Karpas-422 (cell line): ENCODE measurements around the gene GCSAM. TPM values are rescaled to one million over a fixed set of nuclear protein-coding genes. Genes with fewer than 3 reads are reported as not detected.
A peak's percentile ranks its signal among the peaks of the same experiment; 100 is the strongest.

Experiments used
- DNase-seq: peaks from one replicate; pipeline ENCODE4 v3.0.0-alpha.2; 2015
- H2AFZ ChIP-seq: fragments of 200-600 bp; sonication (generic); 2 replicates; pipeline ENCODE4 v1.6.1; 2014; ENCODE audit warnings: antibody characterized with exemption, low read length, mixed read lengths
- H3K27ac ChIP-seq: fragments of 200-600 bp; sonication (generic); 2 replicates; pipeline ENCODE4 v1.5.1; 2014; ENCODE audit warnings: mild to moderate bottlenecking, low read length, moderate library complexity
- H3K27me3 ChIP-seq: fragments of 200-600 bp; sonication (generic); 2 replicates; pipeline ENCODE4 v1.6.1; 2014; ENCODE audit warnings: low read length, mixed read lengths
- H3K36me3 ChIP-seq: fragments of 200-600 bp; sonication (generic); 2 replicates; pipeline ENCODE4 v1.6.1; 2014; ENCODE audit warnings: low read length, mixed read lengths; ENCODE audit not compliant: insufficient read depth
- H3K4me1 ChIP-seq: fragments of 200-600 bp; sonication (generic); 2 replicates; pipeline ENCODE4 v1.6.1; 2014; ENCODE audit warnings: mild to moderate bottlenecking, low read length, mixed read lengths
- H3K4me2 ChIP-seq: fragments of 200-600 bp; sonication (generic); 2 replicates; pipeline ENCODE4 v1.6.1; 2014; ENCODE audit warnings: low read length, low read depth, mild to moderate bottlenecking; ENCODE audit not compliant: poor library complexity, severe bottlenecking
- H3K4me3 ChIP-seq: fragments of 200-600 bp; sonication (generic); 2 replicates; pipeline ENCODE4 v1.5.1; 2014; ENCODE audit warnings: mild to moderate bottlenecking, antibody characterized with exemption, low read length, mixed read lengths
- H3K79me2 ChIP-seq: fragments of 200-600 bp; sonication (generic); 2 replicates; pipeline ENCODE4 v1.6.1; 2014; ENCODE audit warnings: mild to moderate bottlenecking, low read length, mixed read lengths
- H3K9ac ChIP-seq: fragments of 200-600 bp; sonication (generic); 2 replicates; pipeline ENCODE4 v1.6.0; 2014; ENCODE audit warnings: low read length
- H3K9me2 ChIP-seq: fragments of 200-600 bp; sonication (generic), shearing (Covaris generic); replicated peaks from 2 replicates; pipeline ENCODE4 v1.6.0; 2014; ENCODE audit warnings: mild to moderate bottlenecking, low read length, moderate library complexity; ENCODE audit not compliant: insufficient read depth
- H3K9me3 ChIP-seq: fragments of 300-700, 200-600 bp; sonication (generic); 2 replicates; pipeline ENCODE4 v1.6.1; 2014; ENCODE audit warnings: low read length, mixed read lengths
- H4K20me1 ChIP-seq: fragments of 200-600 bp; sonication (generic); 2 replicates; pipeline ENCODE4 v1.6.1; 2014; ENCODE audit warnings: mild to moderate bottlenecking, antibody characterized with exemption, low read length, low read depth; ENCODE audit not compliant: insufficient read depth
- total RNA-seq: library from RNA; depleted of rRNA; stranded (reverse); fragments of >200 nt; shearing (Covaris generic); gene quantifications from 2 replicates; pipeline ENCODE4 v1.2.3, GENCODE V29; 2014; ENCODE audit warnings: low replicate concordance

The GCSAM gene
- total RNA-seq, 1 experiment from 2014 or later, result 130 TPM

DNA sequence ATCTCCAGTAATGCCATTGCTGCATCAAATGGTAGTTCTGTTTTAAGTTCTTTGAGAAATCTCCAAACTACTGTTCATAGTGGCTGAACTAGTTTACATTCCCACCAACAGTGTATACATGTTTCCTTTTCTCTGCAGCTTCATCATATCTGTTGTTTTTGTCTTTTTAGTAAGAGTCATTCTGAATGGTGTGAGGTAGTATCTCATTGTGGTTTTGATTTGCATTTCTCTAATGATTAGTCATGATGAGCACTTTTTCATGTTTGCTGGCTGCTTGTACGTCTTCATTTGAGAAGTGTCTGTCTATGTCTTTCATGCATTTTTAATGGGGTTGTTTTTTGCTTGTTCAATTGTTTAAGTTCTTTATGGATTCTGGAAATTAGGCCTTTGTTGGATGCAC is 10.2 kb upstream of the GCSAM start:
- DNase-seq, result no peak
- H3K27ac ChIP-seq, result no peak overlapping the region
- H3K9me3 ChIP-seq, result peaks cover 14% of the 10 kb centered on the region; the same call in 1 of the 2 replicates
- no peaks in the 10 kb centered on the region for H3K79me2 ChIP-seq
- H2AFZ ChIP-seq, result no peak overlapping the region
- H3K9me2 ChIP-seq, result no peaks in the 10 kb centered on the region
- no peak overlapping the region for H3K9ac ChIP-seq
- H3K4me1 ChIP-seq, result peaks cover 5% of the 10 kb centered on the region
- H3K27me3 ChIP-seq, result no peaks in the 10 kb centered on the region
- H3K4me3 ChIP-seq, result no peak overlapping the region
- no peaks in the 10 kb centered on the region for H4K20me1 ChIP-seq
- H3K4me2 ChIP-seq, result no peak overlapping the region
- no peaks in the 10 kb centered on the region for H3K36me3 ChIP-seq

DNA sequence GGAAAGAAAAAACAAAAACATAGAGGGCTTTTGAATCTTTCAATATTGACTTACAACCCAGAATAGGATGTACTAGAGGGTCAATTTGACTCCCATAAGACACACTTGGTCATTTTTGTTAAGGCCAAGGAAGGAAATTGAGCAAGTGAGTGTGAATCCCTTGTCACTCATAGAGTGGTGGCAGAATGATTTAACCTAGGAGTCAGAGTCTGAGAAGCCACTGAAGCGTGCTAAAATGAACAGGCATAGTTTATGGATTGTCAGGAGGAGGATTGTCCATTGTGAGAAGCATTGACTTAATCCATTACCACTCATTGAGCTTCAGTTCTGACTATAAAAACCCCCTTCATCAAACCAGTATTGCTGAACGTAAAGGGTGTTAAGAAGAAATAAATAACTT is 8.2 kb upstream of the GCSAM start:
- DNase-seq, result no peak
- Histone ChIP-seq H2AFZ (no peak overlapping the region), H3K4me2 (no peak overlapping the region), H3K9ac (no peak overlapping the region), H3K9me2 (no peaks in the 10 kb centered on the region), H3K27ac (no peak overlapping the region), H3K9me3 (peaks cover 3% of the 10 kb centered on the region; the same call in 1 of the 2 replicates), H3K4me1 (peaks cover 24% of the 10 kb centered on the region), H3K4me3 (no peak overlapping the region), H3K79me2 (no peaks in the 10 kb centered on the region), H3K27me3 (no peaks in the 10 kb centered on the region), H4K20me1 (no peaks in the 10 kb centered on the region), H3K36me3 (no peaks in the 10 kb centered on the region)

DNA sequence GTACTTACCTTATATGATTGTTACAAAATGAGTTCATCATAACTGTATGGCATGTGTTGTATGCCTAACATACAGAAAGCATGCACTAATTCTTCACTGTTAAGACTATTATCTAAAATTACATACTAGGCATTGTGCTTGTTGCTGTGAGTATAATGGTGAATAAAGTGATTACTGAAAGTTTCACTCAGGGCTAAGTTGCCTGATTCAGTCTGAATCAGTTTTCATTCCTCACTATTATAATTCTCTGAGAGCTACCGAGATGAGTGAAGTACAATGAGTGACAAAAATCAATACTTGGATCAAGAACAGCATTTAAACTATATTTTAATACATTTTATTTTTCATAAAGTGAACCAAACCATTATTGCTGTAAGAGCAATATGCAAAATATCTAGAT is 7.5 kb upstream of the GCSAM start:
- Histone ChIP-seq H3K36me3 (no peaks in the 10 kb centered on the region), H3K4me2 (no peak overlapping the region), H3K27ac (no peak overlapping the region), H3K9me3 (peaks cover 3% of the 10 kb centered on the region; the same call in 1 of the 2 replicates), H3K4me1 (peaks cover 31% of the 10 kb centered on the region), H2AFZ (no peak overlapping the region), H3K79me2 (no peaks in the 10 kb centered on the region), H3K4me3 (no peak overlapping the region), H4K20me1 (no peaks in the 10 kb centered on the region), H3K9ac (no peak overlapping the region), H3K9me2 (no peaks in the 10 kb centered on the region), H3K27me3 (no peaks in the 10 kb centered on the region)
- no peak for DNase-seq

DNA sequence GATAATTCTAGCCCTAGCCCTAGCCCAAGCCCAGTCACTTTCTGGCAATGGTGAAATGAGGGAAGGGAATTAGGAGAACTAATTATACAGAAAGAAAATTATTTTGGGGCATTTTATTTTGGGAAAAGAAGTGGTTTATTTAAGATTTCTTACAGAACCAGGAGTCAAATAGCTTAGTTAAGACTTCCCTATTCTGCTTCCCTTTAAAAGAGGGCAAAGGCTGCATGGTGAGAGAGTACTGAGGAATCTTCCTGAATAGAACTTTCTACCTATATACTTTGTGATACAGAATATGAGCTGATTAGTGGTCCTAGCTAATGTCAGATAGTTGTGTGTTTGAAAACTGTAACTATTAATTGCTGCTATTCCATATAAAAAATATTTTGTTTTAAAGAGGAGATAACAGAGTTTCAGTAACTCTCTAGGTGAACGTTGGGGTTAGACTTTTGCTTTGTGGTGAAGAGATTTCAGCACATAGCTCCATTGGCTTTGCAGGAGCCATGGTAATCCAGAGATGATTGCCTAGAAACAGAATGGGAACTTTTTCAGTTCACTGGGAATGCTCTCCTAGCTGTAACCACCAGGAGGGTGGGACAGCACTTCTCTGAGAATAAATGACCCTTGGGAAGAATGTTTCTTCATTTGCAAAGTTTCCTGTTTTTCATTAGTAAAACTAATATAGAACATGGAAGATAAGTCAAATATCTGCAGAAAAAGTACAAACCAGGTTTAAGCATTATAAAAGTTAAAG is 5.3 kb upstream of the GCSAM start:
- peak; percentile 37 for DNase-seq
- Histone ChIP-seq H3K36me3 (no peaks in the 10 kb centered on the region), H3K79me2 (no peaks in the 10 kb centered on the region; the same call in 1 of the 2 replicates), H3K4me1 (peaks cover 53% of the 10 kb centered on the region), H3K4me3 (no peak overlapping the region), H3K9ac (no peak overlapping the region), H3K9me3 (no peaks in the 10 kb centered on the region), H3K9me2 (no peaks in the 10 kb centered on the region), H3K27ac (no peak overlapping the region), H3K4me2 (peak overlapping the region; percentile 91), H2AFZ (peak overlapping the region; percentile 77), H4K20me1 (no peaks in the 10 kb centered on the region), H3K27me3 (no peaks in the 10 kb centered on the region)

DNA sequence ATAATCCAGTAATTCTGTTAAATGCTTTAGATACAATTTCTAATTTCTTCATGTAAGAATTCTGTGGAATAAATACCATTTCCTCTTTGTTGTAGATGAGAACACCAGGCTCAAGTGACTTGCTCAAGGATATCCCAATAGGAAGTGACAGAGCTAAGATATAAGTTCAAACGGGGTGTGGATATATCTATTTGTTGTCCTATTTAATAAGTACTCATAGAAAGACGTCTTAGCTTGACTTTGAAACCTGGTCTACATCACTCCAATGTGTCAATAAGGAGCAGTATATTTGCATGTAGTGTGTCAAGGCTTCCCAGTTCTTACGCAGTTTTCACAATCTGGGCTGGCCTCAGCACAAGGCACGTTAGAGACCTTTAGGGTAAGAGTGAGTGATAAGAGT is 4.7 kb upstream of the GCSAM start:
- Histone ChIP-seq H3K27ac (peak overlapping the region; percentile 99), H4K20me1 (no peaks in the 10 kb centered on the region), H3K4me2 (peak overlapping the region; percentile 91), H3K36me3 (no peaks in the 10 kb centered on the region), H2AFZ (peak overlapping the region; percentile 77), H3K9ac (peak overlapping the region; percentile 46; the same call in 1 of the 2 replicates), H3K27me3 (no peaks in the 10 kb centered on the region), H3K9me3 (no peaks in the 10 kb centered on the region), H3K4me1 (peaks cover 59% of the 10 kb centered on the region), H3K9me2 (no peaks in the 10 kb centered on the region), H3K79me2 (peaks cover 3% of the 10 kb centered on the region), H3K4me3 (peak overlapping the region; percentile 46)
- peak; percentile 41 for DNase-seq

DNA sequence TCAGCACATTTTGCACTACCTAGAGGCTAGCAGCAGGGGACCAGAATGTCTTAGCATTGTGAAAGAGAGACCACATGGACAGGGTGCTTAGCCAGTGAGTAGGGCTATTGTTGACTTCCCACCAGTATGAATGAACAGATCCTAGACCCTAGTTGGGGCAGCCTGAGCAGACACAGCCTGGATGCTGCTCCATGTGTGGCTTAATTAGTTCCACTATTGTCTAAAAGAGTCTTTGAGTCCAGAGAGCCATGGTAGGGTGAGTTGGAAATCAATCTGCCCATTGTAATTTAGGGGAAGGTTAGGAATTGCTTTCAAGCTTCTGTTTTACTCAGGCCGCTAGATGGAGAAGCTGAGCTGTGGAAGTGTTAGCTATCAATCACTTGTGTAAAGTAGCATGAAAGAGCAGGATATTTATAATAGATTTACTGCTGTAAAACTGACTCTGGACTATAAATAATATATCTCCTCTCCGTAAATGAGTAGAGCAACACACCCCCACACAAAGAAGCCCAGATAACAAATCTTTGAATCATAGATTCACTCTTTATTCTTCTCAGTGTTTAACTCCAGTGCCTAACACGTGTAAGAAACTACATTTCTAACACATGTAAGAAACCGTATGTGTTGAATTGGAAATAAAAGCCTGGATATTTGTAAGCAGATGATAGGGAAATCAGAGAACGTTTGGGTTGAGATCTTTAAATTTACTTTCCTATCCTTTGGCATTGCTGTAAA is 4.1 kb upstream of the GCSAM start:
- Histone ChIP-seq H3K27ac (peak overlapping the region; percentile 99), H3K9ac (peak overlapping the region; percentile 57), H2AFZ (peak overlapping the region; percentile 77), H3K79me2 (peaks cover 10% of the 10 kb centered on the region), H3K4me3 (peak overlapping the region; percentile 46), H3K9me3 (no peaks in the 10 kb centered on the region), H3K9me2 (no peaks in the 10 kb centered on the region), H3K27me3 (no peaks in the 10 kb centered on the region), H3K4me2 (peak overlapping the region; percentile 91), H3K4me1 (peaks cover 61% of the 10 kb centered on the region), H3K36me3 (no peaks in the 10 kb centered on the region), H4K20me1 (no peaks in the 10 kb centered on the region)
- DNase-seq, result peak; percentile 89

DNA sequence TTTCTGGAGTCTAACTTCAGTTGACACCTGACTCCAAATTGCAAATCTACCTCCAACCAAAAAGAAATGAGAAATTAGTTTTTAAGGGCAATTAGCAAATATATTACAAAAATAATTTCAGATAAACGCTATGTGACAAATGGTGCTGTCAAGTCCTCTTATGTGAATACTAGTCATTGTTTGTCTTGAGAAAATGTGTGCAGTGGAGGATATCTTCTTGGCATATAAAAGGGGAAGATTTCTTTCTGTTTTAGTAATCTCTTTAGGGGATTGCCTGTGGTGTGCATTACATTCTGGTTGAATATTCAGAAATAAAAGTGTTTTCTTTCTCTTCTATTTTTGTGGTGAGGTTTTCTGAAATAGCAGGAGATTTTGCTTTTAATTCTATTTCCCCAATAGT is 3.0 kb upstream of the GCSAM start:
- Histone ChIP-seq H3K36me3 (no peaks in the 10 kb centered on the region), H3K27me3 (no peaks in the 10 kb centered on the region), H3K4me3 (peak overlapping the region; percentile 22), H4K20me1 (no peaks in the 10 kb centered on the region), H3K9me2 (no peaks in the 10 kb centered on the region), H3K9ac (peak overlapping the region; percentile 57), H3K79me2 (peaks cover 14% of the 10 kb centered on the region), H3K27ac (peak overlapping the region; percentile 99), H3K4me1 (peaks cover 72% of the 10 kb centered on the region), H3K9me3 (no peaks in the 10 kb centered on the region), H2AFZ (peak overlapping the region; percentile 25; the same call in 1 of the 2 replicates), H3K4me2 (peak overlapping the region; percentile 91)
- DNase-seq, result peak; percentile 77
